Mesenchymal stem cell (in vitro differentiated cells and primary cell): ENCODE data around the gene USP17L27. TPM values are rescaled to one million over a fixed set of nuclear protein-coding genes. Genes with fewer than 3 reads are reported as not detected.
"Not testable (repeated sequence)": the region's sequence is repeated elsewhere in the genome, so short reads cannot be mapped to it uniquely, and the experiment has no call there.

Experiments
- DNase-seq: peaks from one replicate; pipeline ENCODE4 v3.0.0-alpha.2; 2013
- H2AFZ ChIP-seq: one replicate; pipeline ENCODE4 v1.6.1; 2013; ENCODE audit warnings: low read depth, mild to moderate bottlenecking, control low read depth, inconsistent platforms, low read length, moderate library complexity
- H2AK5ac ChIP-seq: 2 replicates; pipeline ENCODE4 v1.6.1; 2013; ENCODE audit warnings: low read length, moderate library complexity, mild to moderate bottlenecking, inconsistent platforms; ENCODE audit not compliant: severe bottlenecking
- H2BK120ac ChIP-seq: one replicate; pipeline ENCODE4 v1.6.1; 2013; ENCODE audit warnings: low read depth, mild to moderate bottlenecking, inconsistent platforms, low read length, moderate library complexity
- H2BK12ac ChIP-seq, 2 experiments: one replicate each; pipeline ENCODE4 v1.6.1; 2013; ENCODE audit warnings: inconsistent platforms in 2 of 2, low read length in 2 of 2, mild to moderate bottlenecking in 2 of 2, moderate library complexity in 2 of 2, control low read depth in 1 of 2
- H2BK15ac ChIP-seq: one replicate; pipeline ENCODE4 v1.6.1; 2013; ENCODE audit warnings: mild to moderate bottlenecking, low read depth, inconsistent platforms; ENCODE audit not compliant: poor library complexity, severe bottlenecking
- H2BK5ac ChIP-seq: 2 replicates; pipeline ENCODE4 v1.6.1; 2013; ENCODE audit warnings: low read depth, mild to moderate bottlenecking, low read length, control low read depth, inconsistent platforms; ENCODE audit not compliant: poor library complexity, severe bottlenecking
- H3K14ac ChIP-seq, 2 experiments: one replicate each; pipeline ENCODE4 v1.6.1; 2013; ENCODE audit warnings: inconsistent platforms in 2 of 2, low read length in 2 of 2, control low read depth in 1 of 2, mild to moderate bottlenecking in 1 of 2, moderate library complexity in 1 of 2
- H3K18ac ChIP-seq, 2 experiments: one replicate each; pipeline ENCODE4 v1.6.1; 2013; ENCODE audit warnings: inconsistent platforms in 2 of 2, low read length in 2 of 2, control low read depth in 1 of 2, low read depth in 1 of 2, mild to moderate bottlenecking in 1 of 2
- H3K23ac ChIP-seq, 2 experiments: one replicate each; pipeline ENCODE4 v1.6.1; 2013; ENCODE audit warnings: inconsistent platforms in 2 of 2, low read length in 2 of 2, mild to moderate bottlenecking in 2 of 2, moderate library complexity in 2 of 2, control low read depth in 1 of 2
- H3K27ac ChIP-seq: 2 replicates; pipeline ENCODE4 v1.5.1; 2013; ENCODE audit warnings: mild to moderate bottlenecking, moderate library complexity, low read length, control low read depth, inconsistent platforms; ENCODE audit not compliant: poor library complexity, severe bottlenecking
- H3K27me3 ChIP-seq, 2 experiments: 2 replicates each; pipeline versions ENCODE4 v1.6.1 to v1.7.0; 2013; ENCODE audit warnings: low read length in 2 of 2, mild to moderate bottlenecking in 2 of 2, moderate library complexity in 2 of 2, control low read depth in 1 of 2, inconsistent platforms in 1 of 2; ENCODE audit not compliant: control insufficient read depth in 1 of 2, insufficient read depth in 1 of 2
- H3K36me3 ChIP-seq, 2 experiments: 2 replicates each; pipeline versions ENCODE4 v1.6.1 to v1.7.0; 2013; ENCODE audit warnings: low read length in 2 of 2, control low read depth in 1 of 2, inconsistent platforms in 1 of 2, low read depth in 1 of 2, mild to moderate bottlenecking in 1 of 2; ENCODE audit not compliant: insufficient read depth in 2 of 2, control insufficient read depth in 1 of 2
- H3K4ac ChIP-seq, 2 experiments: one replicate each; pipeline ENCODE4 v1.6.1; 2013; ENCODE audit warnings: inconsistent platforms in 2 of 2, low read length in 2 of 2, mild to moderate bottlenecking in 2 of 2, moderate library complexity in 2 of 2, control low read depth in 1 of 2, low read depth in 1 of 2
- H3K4me1 ChIP-seq: 2 replicates; pipeline ENCODE4 v1.6.1; 2013; ENCODE audit warnings: low read depth, low read length, control low read depth; ENCODE audit not compliant: control insufficient read depth, insufficient read depth
- H3K4me2 ChIP-seq: 2 replicates; pipeline ENCODE4 v1.6.1; 2013; ENCODE audit warnings: low read length, mild to moderate bottlenecking, inconsistent platforms; ENCODE audit not compliant: poor library complexity, severe bottlenecking
- H3K4me3 ChIP-seq, 2 experiments: 2 replicates each; pipeline versions ENCODE4 v1.5.1 to v1.7.0; 2013; ENCODE audit warnings: low read length in 2 of 2, mild to moderate bottlenecking in 2 of 2, control low read depth in 1 of 2, low read depth in 1 of 2; ENCODE audit not compliant: insufficient read depth in 1 of 2
- H3K79me1 ChIP-seq: replicated peaks from 2 replicates; pipeline ENCODE4 v1.6.1; 2013; ENCODE audit warnings: mild to moderate bottlenecking, control low read depth, low read length, inconsistent platforms; ENCODE audit not compliant: poor library complexity, severe bottlenecking
- H3K9ac ChIP-seq: 2 replicates; pipeline ENCODE4 v1.7.0; 2013; ENCODE audit warnings: mild to moderate bottlenecking, low read length, moderate library complexity
- H3K9me3 ChIP-seq: 2 replicates; pipeline ENCODE4 v1.7.0; 2013; ENCODE audit warnings: mild to moderate bottlenecking, low read length; ENCODE audit not compliant: control insufficient read depth
- H4K8ac ChIP-seq: one replicate; pipeline ENCODE4 v1.6.1; 2013; ENCODE audit warnings: inconsistent platforms, mild to moderate bottlenecking, low read length, moderate library complexity
- H4K91ac ChIP-seq: one replicate; pipeline ENCODE4 v1.6.1; 2013; ENCODE audit warnings: mild to moderate bottlenecking, low read length, inconsistent platforms
- WGBS: methylation state at CpG from one replicate; pipeline ENCODE4 v1.1.7; 2013; ENCODE audit warnings: mixed read lengths; 5-methylcytosine and 5-hydroxymethylcytosine counted together
- polyA plus RNA-seq, 2 experiments: library from polyadenylated mRNA; stranded (reverse); fragments of 200-250 nt; gene quantifications; one replicate each; pipeline ENCODE4 v1.2.3, GENCODE V29; 2013

The USP17L27 gene, protein sequence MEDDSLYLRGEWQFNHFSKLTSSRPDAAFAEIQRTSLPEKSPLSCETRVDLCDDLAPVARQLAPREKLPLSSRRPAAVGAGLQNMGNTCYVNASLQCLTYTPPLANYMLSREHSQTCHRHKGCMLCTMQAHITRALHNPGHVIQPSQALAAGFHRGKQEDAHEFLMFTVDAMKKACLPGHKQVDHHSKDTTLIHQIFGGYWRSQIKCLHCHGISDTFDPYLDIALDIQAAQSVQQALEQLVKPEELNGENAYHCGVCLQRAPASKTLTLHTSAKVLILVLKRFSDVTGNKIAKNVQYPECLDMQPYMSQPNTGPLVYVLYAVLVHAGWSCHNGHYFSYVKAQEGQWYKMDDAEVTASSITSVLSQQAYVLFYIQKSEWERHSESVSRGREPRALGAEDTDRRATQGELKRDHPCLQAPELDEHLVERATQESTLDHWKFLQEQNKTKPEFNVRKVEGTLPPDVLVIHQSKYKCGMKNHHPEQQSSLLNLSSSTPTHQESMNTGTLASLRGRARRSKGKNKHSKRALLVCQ
- polyA plus RNA-seq (2013, experiment 1 of 2), result not detected
- not detected for polyA plus RNA-seq (2013, experiment 2 of 2)

DNA sequence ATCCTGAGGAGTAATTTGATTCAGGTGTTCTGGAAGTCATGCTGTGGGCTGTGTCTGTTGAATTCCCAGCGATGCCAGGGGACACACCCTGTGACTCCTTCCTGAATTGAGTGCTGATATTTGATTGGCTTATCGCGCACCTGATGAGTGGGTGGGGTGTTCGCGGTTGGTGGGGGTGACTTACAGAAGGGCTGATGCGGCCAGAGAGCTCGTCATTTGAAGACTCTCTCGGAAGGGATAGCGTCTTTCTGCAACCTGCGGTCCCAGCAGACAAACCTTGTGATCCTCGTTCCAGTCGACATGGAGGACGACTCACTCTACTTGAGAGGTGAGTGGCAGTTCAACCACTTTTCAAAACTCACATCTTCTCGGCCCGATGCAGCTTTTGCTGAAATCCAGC, at the start of gene USP17L27:
USP17L27 (plus strand) TSS at position 301 of the 400 bp plus-strand sequence; CDS start at position 301, 0 bp downstream.
- not testable (repeated sequence) for H3K4me3 ChIP-seq, H3K79me1 ChIP-seq, H3K4ac ChIP-seq, H3K18ac ChIP-seq, H3K14ac ChIP-seq, H3K4me2 ChIP-seq, H2AK5ac ChIP-seq, H4K8ac ChIP-seq, H3K27ac ChIP-seq, H2BK15ac ChIP-seq, H3K9me3 ChIP-seq, H2AFZ ChIP-seq, H2BK120ac ChIP-seq, H3K23ac ChIP-seq, H3K27me3 ChIP-seq, H3K4me1 ChIP-seq, H4K91ac ChIP-seq, H3K36me3 ChIP-seq, H3K9ac ChIP-seq, DNase-seq, H2BK5ac ChIP-seq, H2BK12ac ChIP-seq
- no CpG with 5 or more reads among the region's 15 CpGs for WGBS

DNA sequence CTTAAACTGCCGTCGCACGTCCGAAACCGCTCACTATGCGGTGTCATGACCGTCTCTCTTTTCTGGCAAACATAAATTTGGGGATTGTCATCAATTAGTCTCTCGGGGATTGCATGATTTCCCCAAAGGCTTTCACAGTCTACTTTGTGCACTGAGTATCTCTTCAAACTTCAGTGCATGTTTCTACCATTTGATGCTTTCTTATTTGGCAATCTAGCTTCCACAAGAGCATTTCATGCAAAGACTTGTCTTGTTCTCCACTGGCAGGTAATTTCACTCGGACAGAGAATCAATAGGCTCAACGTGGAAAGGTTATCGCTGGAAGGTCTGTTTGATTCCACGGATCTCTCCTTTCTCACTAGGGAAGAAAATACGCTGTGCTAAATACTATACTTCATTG, 19.8 kb upstream of the USP17L27 start:
- not testable (repeated sequence) for DNase-seq, H2BK5ac ChIP-seq, H3K36me3 ChIP-seq, H2BK15ac ChIP-seq, H3K18ac ChIP-seq, H3K4ac ChIP-seq, H2AFZ ChIP-seq, H3K23ac ChIP-seq, H4K91ac ChIP-seq, H3K27ac ChIP-seq, H3K14ac ChIP-seq, H2BK12ac ChIP-seq, H3K27me3 ChIP-seq, H4K8ac ChIP-seq, H2AK5ac ChIP-seq, H3K9me3 ChIP-seq, H3K4me3 ChIP-seq, H2BK120ac ChIP-seq, H3K79me1 ChIP-seq, H3K9ac ChIP-seq, H3K4me1 ChIP-seq, H3K4me2 ChIP-seq
- WGBS, result 91% methylated on average over 8 of the region's 13 CpGs

DNA sequence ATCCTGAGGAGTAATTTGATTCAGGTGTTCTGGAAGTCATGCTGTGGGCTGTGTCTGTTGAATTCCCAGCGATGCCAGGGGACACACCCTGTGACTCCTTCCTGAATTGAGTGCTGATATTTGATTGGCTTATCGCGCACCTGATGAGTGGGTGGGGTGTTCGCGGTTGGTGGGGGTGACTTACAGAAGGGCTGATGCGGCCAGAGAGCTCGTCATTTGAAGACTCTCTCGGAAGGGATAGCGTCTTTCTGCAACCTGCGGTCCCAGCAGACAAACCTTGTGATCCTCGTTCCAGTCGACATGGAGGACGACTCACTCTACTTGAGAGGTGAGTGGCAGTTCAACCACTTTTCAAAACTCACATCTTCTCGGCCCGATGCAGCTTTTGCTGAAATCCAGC, 19.1 kb upstream of the USP17L27 start, which contains the start of gene USP17L24:
USP17L24 (plus strand) TSS at position 301 of the 400 bp plus-strand sequence; CDS start at position 301, 0 bp downstream.
- not testable (repeated sequence) for H2AK5ac ChIP-seq, H2AFZ ChIP-seq, H3K18ac ChIP-seq, H3K14ac ChIP-seq, H2BK120ac ChIP-seq, H3K4me1 ChIP-seq, H3K9me3 ChIP-seq, H3K36me3 ChIP-seq, H3K27me3 ChIP-seq, H4K91ac ChIP-seq, H3K4me3 ChIP-seq, H2BK5ac ChIP-seq, H3K4ac ChIP-seq, H4K8ac ChIP-seq, H3K23ac ChIP-seq, H2BK15ac ChIP-seq, H3K79me1 ChIP-seq, H3K4me2 ChIP-seq, H3K9ac ChIP-seq, H2BK12ac ChIP-seq, H3K27ac ChIP-seq, DNase-seq
- no CpG with 5 or more reads among the region's 15 CpGs for WGBS

GRCh38 chr4:9329611-9330010, 14.3 kb upstream of the USP17L27 start, which contains the start of gene USP17L25:
USP17L25 (plus strand) TSS chr4:9329911; CDS start chr4:9329911, 0 bp downstream.
- H3K23ac ChIP-seq, H2AFZ ChIP-seq, H3K18ac ChIP-seq, DNase-seq, H2AK5ac ChIP-seq, H3K27ac ChIP-seq, H4K91ac ChIP-seq, H3K36me3 ChIP-seq, H3K4ac ChIP-seq, H2BK120ac ChIP-seq, H2BK12ac ChIP-seq, H3K9ac ChIP-seq, H3K14ac ChIP-seq, H3K4me1 ChIP-seq, H3K27me3 ChIP-seq, H3K79me1 ChIP-seq, H3K4me3 ChIP-seq, H3K4me2 ChIP-seq, H3K9me3 ChIP-seq, H2BK15ac ChIP-seq, H2BK5ac ChIP-seq, H4K8ac ChIP-seq: not testable (repeated sequence)
- WGBS, result no CpG with 5 or more reads among the region's 15 CpGs
